Measurements from ENCODE around the gene ABCA8. TPM values are rescaled to one million over a fixed set of nuclear protein-coding genes. Genes with fewer than 3 reads are reported as not detected.
"Not testable (repeated sequence)": the region's sequence is repeated elsewhere in the genome, so short reads cannot be mapped to it uniquely, and the experiment has no call there.

The ABCA8 gene
- total RNA-seq, 1 experiment from 2014 or later: not detected

- no peak overlapping the region for H3K4ac ChIP-seq (ENCODE audit: low read depth, low read length)
- H2BK12ac ChIP-seq (ENCODE audit: insufficient read length, low read depth, low read length): no peak overlapping the region
- no peaks in the 10 kb centered on the region for H3K27me3 ChIP-seq (ENCODE audit: insufficient read depth, low read length)
- H4K91ac ChIP-seq (ENCODE audit: insufficient read length, low read depth, low read length): no peak overlapping the region
- DNase-seq: no peak
- no peaks in the 10 kb centered on the region for H3K79me2 ChIP-seq (ENCODE audit: insufficient read depth, low read length)
- no peak overlapping the region for H3K56ac ChIP-seq (ENCODE audit: insufficient read length, low read depth, low read length)
- no peak overlapping the region for H2BK15ac ChIP-seq (ENCODE audit: low read depth, low read length)
- no peak overlapping the region for H2AK5ac ChIP-seq (ENCODE audit: insufficient read length, low read length)
- no peak overlapping the region for H2BK120ac ChIP-seq (ENCODE audit: low read depth, low read length, poor library complexity, severe bottlenecking)
- H3K9me3 Mint-ChIP-seq: no peaks in the 10 kb centered on the region
- H3K27me3 Mint-ChIP-seq (ENCODE audit: low read depth): no peaks in the 10 kb centered on the region; the same call in 1 of the 2 replicates
- H2BK20ac ChIP-seq (ENCODE audit: low read depth, low read length, poor library complexity, severe bottlenecking): no peak overlapping the region
- H2BK5ac ChIP-seq (ENCODE audit: insufficient read length, low read length): no peak overlapping the region
- H3K27ac ChIP-seq (ENCODE audit: insufficient read length, low read depth, low read length): no peak overlapping the region
- no peak overlapping the region for H3K4me3 Mint-ChIP-seq
- H3K4me2 ChIP-seq (ENCODE audit: insufficient read depth, insufficient read length, low read length): no peak overlapping the region
- H4K8ac ChIP-seq (replicated peaks; ENCODE audit: insufficient read length, low read depth, low read length): no peak overlapping the region
- no peaks in the 10 kb centered on the region for H3K36me3 Mint-ChIP-seq (ENCODE audit: insufficient read depth in 1 of 3, low read depth in 3 of 3)
- no peak overlapping the region for H3K23ac ChIP-seq (ENCODE audit: insufficient read length, low read depth, low read length)
- H3K9ac ChIP-seq (ENCODE audit: extremely low read depth, insufficient read length, low read length): no peak overlapping the region
- no peaks in the 10 kb centered on the region for H3K9me3 ChIP-seq (ENCODE audit: control insufficient read depth, low read depth, low read length)
- H3K23me2 ChIP-seq (ENCODE audit: insufficient read length, low read depth, low read length, poor library complexity, severe bottlenecking): no peaks in the 10 kb centered on the region
- no peaks in the 10 kb centered on the region for H3K4me1 Mint-ChIP-seq
- no peak overlapping the region for H2AFZ ChIP-seq (ENCODE audit: low read length)
- no peak for TF ChIP-seq CTCF (conservative IDR thresholded peaks at IDR 0.05)
- no peaks in the 10 kb centered on the region for H3K4me1 ChIP-seq (ENCODE audit: insufficient read depth, low read length)
- no CpG with 5 or more reads among the region's 4 CpGs for WGBS (ENCODE audit: extremely low coverage, insufficient read length, low lambda C conversion rate)
- no peak overlapping the region for H3K14ac ChIP-seq (ENCODE audit: insufficient read depth, low read length)
- H3K18ac ChIP-seq (ENCODE audit: insufficient read length, low read depth, low read length): no peak overlapping the region
- H4K20me1 ChIP-seq (ENCODE audit: control insufficient read depth, insufficient read depth, insufficient read length): no peaks in the 10 kb centered on the region
- no peak overlapping the region for H3K27ac Mint-ChIP-seq
- H3K79me1 ChIP-seq (ENCODE audit: insufficient read depth, low read depth, low read length, poor library complexity, severe bottlenecking): no peaks in the 10 kb centered on the region
- H4K5ac ChIP-seq (ENCODE audit: insufficient read length, low read depth, low read length): no peak overlapping the region
- H3T11ph ChIP-seq (ENCODE audit: low read length): no peak overlapping the region
Observed at GRCh38 chr17:68950725-68951124, 4.5 kb downstream of the ABCA8 start.

GRCh38 chr17:68947868-68948267 lies 7.3 kb downstream of the ABCA8 start:
- H3K18ac ChIP-seq (ENCODE audit: insufficient read length, low read depth, low read length); H3K9ac ChIP-seq (ENCODE audit: extremely low read depth, insufficient read length, low read length); H3K36me3 Mint-ChIP-seq (ENCODE audit: insufficient read depth in 1 of 3, low read depth in 3 of 3); DNase-seq; H2BK20ac ChIP-seq (ENCODE audit: low read depth, low read length, poor library complexity, severe bottlenecking); H3K23ac ChIP-seq (ENCODE audit: insufficient read length, low read depth, low read length); H3K27me3 Mint-ChIP-seq (ENCODE audit: low read depth); H2AFZ ChIP-seq (ENCODE audit: low read length); H3T11ph ChIP-seq (ENCODE audit: low read length); H4K20me1 ChIP-seq (ENCODE audit: control insufficient read depth, insufficient read depth, insufficient read length); H3K4me1 Mint-ChIP-seq; H2BK15ac ChIP-seq (ENCODE audit: low read depth, low read length); H4K8ac ChIP-seq (replicated peaks; ENCODE audit: insufficient read length, low read depth, low read length); H3K4me2 ChIP-seq (ENCODE audit: insufficient read depth, insufficient read length, low read length); H3K9me3 Mint-ChIP-seq; H2BK12ac ChIP-seq (ENCODE audit: insufficient read length, low read depth, low read length); H4K91ac ChIP-seq (ENCODE audit: insufficient read length, low read depth, low read length); H3K79me1 ChIP-seq (ENCODE audit: insufficient read depth, low read depth, low read length, poor library complexity, severe bottlenecking); H3K27me3 ChIP-seq (ENCODE audit: insufficient read depth, low read length); H3K4me1 ChIP-seq (ENCODE audit: insufficient read depth, low read length); H3K9me3 ChIP-seq (ENCODE audit: control insufficient read depth, low read depth, low read length); H4K5ac ChIP-seq (ENCODE audit: insufficient read length, low read depth, low read length); H2AK5ac ChIP-seq (ENCODE audit: insufficient read length, low read length); H3K27ac Mint-ChIP-seq; H3K56ac ChIP-seq (ENCODE audit: insufficient read length, low read depth, low read length); H2BK5ac ChIP-seq (ENCODE audit: insufficient read length, low read length); H3K14ac ChIP-seq (ENCODE audit: insufficient read depth, low read length); H3K27ac ChIP-seq (ENCODE audit: insufficient read length, low read depth, low read length); H3K79me2 ChIP-seq (ENCODE audit: insufficient read depth, low read length); H2BK120ac ChIP-seq (ENCODE audit: low read depth, low read length, poor library complexity, severe bottlenecking); H3K4ac ChIP-seq (ENCODE audit: low read depth, low read length); H3K23me2 ChIP-seq (ENCODE audit: insufficient read length, low read depth, low read length, poor library complexity, severe bottlenecking); H3K4me3 Mint-ChIP-seq: not testable (repeated sequence)
- no CpG with 5 or more reads among the region's 1 CpG for WGBS (ENCODE audit: extremely low coverage, insufficient read length, low lambda C conversion rate)

All from H9 (cell line).